ENCODE results near the gene ITIH5.
"Not testable (repeated sequence)": the region's sequence is repeated elsewhere in the genome, so short reads cannot be mapped to it uniquely, and the experiment has no call there.

The ITIH5 gene

DNA sequence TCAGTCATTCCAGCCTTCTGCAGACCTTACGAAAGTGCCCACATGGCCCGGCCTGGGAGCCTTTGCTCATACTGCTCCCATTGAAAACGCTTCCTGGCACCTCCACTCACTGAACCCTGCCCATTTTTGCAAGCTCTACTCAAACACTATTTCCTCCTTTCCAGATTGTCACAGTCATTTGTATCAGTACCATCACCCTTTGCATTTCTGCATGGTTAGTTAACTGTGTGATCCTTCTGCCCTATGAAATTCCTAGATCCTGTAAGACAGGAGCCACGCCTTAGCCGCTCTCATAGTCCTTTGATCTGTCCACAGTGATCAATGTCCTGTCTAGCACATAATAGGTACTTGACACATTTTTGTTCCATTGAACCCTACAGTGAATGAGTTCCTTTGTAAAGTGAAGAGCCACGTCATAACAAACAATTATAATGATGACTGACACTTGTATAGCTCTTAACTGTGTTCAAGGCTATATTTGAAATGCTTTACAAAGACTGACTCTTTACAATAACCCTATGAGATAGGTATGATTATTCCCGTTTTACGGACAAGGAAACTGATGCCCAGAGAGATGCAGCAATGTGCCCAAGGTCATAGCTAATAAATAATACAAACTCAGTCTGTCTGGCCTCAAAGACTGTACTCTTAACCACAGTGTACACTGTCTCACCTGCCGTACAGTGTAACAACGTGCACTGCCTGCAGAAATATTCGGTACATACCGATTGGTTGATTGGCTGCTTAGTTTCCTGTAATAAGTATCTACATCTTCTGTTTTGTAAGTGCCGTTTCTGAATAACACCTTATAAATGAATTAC is 19.8 kb upstream of the ITIH5 start:
- no peak for DNase-seq

DNA sequence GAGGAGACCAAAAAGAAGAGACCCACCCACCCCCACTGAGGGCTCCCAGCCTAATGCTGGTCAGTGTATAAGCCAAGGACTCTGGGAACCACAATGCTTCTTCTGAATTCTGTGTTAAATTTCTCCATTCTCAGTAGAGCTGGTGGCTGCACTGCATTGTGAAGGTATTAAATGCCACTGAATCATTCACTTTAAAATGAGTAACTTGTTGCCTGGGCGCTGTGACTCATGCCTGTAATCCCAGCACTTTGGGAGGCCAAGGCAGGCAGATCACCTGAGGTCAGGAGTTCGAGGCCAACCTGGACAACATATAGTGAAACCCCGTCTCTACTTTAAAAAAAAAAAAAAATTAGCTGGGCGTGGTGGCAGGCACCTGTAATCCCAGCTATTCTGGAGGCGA is 13.3 kb upstream of the ITIH5 start:
- DNase-seq: not testable (repeated sequence)

DNA sequence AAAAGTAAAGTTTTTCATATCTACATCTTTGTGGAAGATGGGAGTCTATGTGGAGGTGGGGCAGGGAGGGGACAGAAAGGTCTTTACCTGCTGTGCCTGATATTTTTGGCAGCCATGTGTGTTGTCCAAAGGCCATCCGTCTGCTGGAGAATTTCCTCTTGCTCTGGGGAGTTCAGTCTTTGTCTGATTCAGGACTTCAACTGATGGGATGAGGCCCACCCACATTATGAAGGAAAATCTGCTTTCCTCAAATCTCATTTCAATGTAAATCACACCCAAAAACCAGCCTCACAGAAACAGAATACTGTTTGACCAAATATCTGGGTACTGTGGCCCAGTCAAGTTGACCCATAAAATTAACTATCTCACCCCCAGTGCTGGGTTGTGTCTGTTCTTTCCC is 12.5 kb upstream of the ITIH5 start:
- DNase-seq: no peak

DNA sequence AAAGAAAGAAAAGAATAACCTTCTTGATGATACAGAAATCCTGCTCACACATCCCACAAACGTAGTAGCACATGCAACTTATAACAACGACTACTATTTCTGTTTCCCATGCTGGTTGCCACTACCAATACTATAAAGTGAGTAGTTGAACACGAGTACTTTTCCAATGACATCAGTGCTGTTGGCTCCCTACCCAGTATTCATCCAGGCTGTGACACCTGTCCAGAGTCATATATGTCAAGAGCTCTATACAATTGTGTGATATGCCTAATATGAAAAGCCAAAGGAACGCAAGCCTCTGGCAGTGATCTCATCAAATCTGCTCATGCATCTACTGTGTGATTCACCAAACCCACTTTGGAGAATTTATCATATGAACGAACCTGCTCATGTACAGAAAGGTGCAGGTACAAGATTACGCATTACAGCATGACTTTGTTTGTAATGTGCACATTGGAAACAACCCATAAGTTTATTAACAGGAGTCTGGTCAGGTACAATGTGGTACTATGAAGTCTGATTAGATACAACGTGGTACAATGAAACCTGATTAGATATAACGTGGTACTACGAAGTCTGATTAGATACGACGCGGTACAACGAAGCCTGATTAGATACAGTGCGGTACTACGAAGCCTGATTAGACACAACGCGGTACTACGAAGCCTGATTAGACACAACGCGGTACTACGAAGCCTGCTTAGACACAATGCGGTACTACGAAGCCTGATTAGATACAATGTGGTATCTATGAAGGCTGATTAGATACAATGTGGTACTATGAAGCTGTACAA is 5.8 kb upstream of the ITIH5 start:
- no peak for DNase-seq

DNA sequence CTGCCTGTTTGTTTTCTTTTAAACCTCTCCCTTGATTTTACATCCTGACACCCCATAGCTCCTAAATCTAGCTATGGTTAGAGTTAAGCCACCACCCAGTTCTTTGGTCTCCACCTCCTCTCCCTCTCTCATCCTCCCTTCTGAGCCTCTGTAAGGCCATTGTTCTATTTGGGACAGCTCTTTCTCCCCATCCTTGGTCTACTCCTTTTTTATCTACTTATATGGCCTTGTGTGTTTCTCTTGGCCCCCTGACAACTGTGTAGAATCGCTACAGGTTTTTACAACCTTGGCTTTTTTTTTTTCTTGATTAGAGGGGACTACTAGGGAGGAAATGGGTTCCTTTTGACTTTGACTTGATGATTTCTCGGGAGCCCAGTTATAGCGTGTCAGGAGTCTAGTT is 3.4 kb upstream of the ITIH5 start:
- DNase-seq: no peak

DNA sequence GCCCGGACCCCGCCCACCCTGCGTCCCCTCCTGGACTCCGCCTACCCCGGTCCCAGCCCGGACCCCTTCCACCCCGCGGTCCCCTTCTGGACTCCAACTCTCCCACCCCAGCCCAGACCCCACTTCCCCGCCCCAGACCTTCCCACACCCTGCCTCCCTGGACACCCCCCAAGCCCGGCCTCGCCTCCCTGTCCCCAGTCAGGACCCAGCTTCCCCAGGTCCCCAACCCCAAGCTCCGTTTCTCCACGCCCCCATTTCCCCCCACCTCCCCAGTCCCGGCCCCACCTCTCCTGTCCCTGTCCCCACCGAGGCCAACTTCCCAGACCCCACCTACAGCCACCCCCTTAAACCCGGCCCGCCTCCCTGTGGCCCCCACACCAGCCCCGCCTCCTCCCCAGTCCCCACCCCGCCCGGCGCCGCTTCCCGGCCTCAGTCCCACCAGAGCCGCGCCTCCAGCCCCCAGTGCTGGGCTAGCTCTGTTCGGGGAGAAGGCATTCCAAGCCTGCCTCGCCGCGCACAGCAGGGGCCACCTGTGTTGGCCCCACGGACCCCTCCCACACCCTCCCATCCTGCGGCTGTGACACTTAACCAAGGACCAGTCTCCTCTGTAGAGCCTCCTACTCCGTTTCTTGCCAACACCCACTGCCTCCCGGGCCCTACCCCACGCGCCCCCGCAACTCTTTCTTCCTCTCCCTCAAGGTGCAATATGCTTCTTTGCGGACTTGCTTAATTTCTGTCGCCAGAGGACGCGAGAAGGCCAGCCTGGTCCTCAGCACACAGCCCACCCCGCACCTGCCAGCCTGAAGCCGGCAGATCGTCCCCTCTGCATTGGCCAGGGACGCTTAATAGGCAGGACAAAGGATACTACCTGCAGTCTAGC is 736 bp upstream of the ITIH5 start:
- no peak for DNase-seq

DNA sequence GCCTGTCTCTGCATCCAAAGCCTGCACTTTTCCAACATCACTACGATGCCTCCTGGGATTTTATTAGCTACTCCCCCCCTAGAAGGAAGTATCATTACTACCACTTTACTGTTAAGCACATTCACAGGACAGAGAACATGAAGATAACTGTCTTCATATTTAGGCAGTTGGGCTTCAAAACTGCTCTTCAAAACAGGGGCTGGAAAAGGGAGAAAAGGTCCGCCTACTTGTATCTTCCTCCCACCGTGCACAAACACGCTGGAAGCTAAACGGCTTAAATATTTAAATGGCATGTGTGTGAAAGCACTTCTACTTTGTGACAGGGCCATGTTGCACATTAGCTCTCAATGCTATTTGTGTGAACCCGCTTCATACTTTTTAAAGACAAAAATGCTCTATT is 999 bp downstream of the ITIH5 start:
- DNase-seq: no peak

DNA sequence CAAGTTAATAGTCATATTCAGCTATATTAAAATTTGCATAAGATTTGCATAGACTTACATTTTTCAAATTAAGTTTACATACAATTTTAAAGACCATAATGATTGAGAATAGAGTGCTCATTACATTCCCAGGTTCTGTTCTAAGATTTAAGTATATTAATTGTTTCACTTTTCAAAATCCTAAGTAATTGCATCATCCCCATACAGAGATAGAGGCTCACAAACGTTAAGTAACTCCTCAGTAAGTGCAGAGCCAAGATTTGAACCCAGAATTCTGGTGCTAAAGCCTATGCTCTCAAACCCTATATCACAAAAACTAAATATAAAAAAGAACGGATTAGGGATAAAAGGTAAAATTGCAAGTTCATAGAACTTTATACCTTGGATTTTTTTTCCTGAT is 2.1 kb downstream of the ITIH5 start:
- no peak for DNase-seq

DNA sequence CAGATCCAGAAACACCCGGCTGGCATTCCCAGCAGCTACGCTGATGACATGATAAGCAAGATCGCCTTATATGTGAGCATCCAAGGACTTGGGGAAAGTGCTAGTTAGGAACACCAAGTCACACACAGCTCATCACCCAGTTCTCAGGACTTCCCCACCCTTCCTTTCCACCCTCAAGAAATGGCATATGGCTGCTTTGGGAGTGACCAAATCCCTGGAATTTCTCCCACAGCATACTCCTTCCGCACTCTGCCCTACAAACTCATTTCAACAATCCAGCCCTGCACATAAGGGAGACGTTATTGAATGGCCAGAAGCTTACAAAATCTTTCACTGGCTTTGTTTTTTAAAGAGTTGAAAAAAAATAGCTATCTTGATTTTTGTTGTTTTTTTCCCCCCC is 4.2 kb downstream of the ITIH5 start:
- no peak for DNase-seq

DNA sequence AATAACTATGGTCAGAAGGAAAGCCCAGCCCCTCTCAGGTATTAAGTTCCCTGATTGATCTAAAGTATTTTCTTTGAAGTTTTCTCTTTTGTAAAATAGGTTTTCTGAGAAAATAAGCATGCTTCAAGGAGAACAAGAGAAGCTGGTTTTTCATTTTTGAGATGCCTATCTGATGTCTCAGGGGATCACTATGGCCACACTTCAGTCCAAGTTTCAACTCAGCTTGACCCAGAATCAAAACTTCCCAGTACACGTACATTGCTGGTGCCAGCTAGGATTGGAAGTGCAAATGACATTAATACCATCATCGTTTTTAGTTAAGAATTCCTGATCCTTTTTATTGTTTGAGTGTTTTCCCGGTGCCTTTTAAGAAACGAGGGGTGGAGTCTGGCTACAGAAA is 7.2 kb downstream of the ITIH5 start:
- DNase-seq: no peak

DNA sequence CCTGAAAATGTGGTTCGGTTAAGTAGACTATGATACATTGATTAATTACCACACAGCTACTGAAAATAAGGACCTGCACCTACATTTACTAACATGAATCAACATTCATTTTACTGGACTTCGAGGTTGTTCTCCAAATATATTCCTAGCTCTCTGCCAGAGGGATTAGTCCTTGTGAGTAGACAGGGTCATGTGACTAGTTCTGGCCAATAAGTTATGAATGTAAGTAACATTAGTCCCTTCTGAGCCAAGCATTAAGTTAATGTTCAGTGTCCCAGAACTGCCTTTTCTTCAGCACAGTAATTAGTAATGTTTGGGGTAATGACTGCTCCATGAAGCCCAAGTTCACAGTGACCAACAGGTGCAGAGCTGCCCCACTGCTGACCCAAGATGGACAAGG is 9.2 kb downstream of the ITIH5 start:
- DNase-seq: no peak

DNA sequence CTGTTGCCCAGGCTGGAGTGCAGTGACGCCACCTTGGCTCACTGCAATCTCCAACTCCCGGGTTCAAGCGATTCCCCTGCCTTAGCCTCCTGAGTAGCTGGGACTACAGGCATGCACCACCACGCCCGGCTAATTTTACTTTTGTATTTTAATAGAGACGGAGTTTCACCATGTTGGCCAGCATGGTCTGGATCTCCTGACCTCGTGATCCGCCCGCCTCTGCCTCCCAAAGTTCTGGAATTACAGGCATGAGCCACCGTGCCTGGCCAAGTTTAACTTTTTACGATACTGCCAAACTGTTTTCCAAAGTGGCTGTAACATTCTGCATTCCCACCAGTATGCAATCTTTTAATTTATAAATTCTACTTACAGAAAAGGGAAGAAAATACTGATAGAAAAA is 9.7 kb downstream of the ITIH5 start:
- not testable (repeated sequence) for DNase-seq

DNA sequence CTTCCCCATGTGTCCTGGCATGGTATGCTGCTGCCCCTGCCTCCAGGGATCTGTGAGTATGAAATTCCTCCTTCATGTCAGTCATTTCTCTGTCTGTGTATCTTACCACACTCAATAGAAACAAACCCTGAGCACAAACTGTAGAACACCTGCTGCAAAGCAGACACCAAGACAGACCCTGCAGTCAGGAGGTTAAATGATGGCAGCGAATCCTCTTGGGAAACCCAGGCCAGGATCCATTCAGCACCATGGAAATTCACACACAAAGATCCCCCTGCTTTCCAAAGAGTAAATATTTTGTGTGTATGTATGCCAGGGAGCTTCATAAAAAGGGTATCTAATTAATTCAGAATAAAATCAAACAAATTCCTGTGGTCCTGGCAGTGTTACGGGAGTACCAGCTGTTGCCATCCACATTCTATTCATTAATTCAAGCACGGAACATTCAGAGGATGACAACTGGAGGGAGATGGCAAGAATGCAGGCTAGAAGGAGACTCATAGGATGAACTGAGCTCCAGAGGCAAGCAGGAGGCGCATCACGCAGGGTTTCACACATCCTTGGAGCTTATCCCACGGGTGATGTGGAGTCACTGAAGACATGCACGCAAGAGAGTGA is 14.8 kb downstream of the ITIH5 start:
- no peak for DNase-seq

DNA sequence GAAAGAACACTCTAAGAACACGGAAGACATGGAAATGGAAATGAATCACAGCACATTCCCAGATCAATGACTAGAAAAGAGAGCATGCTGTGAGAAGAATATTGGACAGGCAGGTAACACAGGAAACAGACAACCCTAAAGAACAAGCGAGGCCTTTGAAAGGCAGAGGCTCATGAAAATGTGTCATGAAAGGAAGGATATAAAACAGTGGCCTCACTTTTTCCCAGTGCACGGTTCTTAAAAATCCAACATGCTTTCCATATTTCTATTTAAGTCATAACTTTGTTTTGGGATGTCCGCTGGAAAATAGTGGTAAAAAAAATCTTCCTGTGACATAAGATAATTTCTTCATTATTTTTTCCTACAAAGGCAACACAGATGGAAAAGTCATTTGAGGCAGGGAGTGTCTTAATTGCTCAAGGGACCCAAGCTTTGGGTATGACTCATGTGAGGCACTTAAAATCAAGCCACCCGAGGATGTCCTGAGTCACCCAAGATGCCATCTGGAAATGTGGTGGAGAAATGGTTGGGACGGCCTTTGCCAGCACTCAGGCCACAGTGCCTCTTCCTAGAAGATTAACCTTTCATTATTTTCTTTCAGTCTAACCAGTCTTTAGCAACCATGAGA is 17.0 kb downstream of the ITIH5 start:
- DNase-seq: no peak

DNA sequence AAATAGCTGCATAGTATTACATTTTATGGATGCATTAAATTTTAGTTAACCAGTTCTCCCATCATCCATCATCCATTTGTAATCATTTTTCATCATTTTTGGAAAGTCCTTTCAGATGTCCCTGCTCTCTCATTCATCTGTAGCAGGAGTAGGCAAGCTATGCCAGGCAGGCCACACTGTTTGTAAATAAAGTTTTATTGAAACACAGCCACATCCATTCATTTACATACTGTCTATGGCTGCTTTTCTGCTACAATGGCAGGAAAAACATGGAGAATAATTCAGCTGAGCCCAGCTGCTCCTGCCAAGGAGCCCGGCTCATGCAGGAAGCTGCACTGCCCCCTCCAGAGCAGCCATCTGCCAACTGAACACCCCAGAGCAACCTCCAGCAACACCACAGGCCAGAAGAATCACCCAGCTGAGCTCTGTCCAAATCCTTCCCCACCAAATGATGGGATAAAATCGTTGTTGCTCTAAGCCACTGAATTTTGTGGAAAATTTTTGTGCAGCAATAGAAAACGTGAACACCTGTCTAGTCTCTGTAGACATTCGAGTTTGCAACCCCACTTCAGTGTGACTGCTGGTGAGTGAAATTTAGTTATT is 19.6 kb downstream of the ITIH5 start:
- no peak for DNase-seq

DNA sequence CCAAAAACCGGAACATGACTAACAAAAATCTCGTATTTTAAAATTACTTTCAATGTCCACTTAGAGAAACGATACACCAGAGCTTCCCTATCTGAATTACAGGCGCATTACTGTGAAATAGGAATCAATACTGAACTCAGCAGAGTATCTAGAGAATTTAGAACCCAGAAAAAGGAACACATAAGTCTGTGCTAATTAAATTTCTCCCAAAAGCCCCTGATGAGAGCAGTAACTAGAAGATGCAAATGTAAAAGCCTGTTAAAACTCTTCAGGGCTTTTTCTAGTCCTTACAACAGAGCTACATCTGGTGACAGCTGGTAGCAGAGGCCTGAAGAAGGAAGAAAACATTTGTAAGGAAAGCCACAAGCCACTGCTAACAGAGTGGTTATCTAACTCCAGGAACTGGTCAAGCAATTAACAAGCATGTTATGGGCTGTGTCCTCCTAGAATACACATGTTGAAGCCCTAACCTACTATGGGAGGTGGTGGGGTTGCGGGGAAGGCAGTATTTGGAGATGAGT is 24.2 kb downstream of the ITIH5 start:
- DNase-seq: no peak

DNA sequence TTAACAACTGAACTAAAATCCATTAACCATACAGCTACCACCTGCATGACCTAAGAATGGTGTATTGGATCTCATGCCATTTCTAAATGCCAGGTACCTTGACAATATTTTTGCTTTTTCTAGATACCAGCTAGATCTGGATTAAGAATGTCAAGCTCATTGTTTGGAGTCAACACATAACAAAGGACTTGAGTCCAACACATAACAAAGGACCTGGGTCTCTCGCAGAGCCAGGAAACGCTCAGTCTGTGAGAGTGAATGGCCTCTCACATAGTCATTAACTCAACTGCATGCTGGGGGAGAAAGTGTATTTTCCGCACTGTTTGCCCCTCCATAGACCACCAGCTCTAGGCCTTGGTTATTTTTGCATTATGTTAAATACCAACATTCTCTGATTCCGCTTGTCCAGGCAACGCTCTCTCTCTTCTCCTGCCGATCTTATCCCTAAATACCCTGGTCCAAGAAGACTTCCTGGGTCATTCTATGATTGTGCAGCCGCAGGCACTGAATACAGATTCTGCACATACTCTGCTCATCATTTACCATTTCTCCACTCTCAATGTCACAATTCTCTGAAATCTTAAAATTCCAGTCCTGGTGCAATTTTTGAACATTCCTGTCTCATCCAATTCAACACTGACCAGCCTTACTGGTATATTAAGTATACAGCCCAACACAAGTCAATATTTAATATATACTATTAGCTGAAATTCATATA is 31.2 kb downstream of the ITIH5 start:
- no peak for DNase-seq

DNA sequence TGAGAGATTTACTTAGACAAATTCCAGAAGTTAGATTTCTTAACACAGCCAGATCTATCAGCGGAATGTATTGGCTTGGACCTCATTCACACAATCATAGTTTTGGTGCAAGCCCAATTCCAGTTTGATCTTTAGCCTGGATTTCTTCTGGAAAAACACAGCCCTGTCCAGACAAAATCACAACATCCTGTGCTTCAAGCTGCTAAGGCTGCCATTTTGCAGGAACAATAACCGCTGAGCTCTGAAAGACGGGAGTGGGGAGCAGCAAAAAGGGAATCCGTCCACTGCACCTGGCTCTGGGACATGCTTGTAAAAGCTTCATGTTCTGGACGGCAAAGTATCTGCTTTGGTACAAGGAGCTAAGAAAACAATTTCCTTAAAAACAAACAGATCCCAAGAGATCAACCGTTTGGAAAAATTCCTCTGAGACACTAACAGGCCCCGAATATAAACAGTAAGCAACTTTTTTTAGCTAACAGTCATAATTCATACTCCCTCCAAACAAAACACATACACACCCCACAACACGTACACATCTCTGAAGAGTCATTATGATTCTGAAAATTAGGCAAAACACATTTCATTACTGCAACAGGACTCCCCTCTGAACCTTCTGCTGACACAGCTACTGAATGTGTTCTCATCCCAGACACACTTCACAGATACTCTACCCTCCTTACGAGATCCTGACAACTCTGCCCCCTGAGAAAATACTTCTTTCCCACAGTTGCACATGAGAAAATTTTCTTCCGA is 32.4 kb downstream of the ITIH5 start:
- no peak for DNase-seq

DNA sequence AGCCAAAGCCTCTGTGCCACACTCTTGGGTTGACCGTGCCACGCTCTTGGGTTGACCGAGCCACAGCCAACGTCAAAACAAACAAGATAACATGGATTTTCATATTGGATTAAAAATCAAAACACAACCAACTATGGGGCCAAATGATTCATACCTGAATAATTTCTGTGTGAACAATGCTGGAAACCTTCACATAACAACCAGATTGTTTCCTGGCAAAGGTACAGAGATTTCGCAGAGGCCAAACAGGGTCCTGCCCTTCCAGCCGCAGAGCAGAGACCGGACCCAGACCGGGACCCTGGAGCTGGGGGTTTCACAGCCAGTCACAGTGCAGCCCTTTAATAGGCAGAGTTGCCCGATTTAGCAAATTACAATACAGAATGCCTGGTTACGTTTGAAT is 40.5 kb downstream of the ITIH5 start:
- no peak for DNase-seq

DNA sequence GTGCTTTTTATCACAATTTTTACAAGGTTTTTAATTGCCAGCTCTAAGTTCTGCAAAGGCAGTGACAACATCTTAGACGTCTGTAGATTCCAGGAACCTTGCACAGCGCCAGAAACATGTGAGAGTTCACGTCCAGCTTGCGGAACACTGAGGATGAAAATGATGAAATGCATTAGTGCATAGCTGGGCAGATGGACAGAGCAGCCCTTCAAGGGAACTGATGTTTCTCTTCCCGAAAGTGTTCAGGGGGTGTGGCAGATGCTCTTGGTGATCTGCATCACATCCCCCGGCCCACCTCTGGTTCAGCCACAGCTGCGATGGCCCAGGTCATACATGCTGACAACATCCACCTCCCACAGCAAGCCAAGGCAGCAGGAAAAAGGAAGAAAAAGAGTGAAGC is 40.9 kb downstream of the ITIH5 start:
- DNase-seq: no peak

Data from hematopoietic multipotent progenitor cell treated with erythropoietin and hydrocortisone succinate and interleukin-3 and kit ligand, for 6 days (in vitro differentiated cells).